Astrocyte (in vitro differentiated cells and primary cell): ENCODE data around the gene COL23A1.

Experiments
- EZH2 ChIP-seq: IDR thresholded peaks from 2 replicates; pipeline ENCODE4 v1.6.1; 2012; ENCODE audit warnings: mild to moderate bottlenecking, low read length, inconsistent platforms; ENCODE audit not compliant: insufficient read depth
- TF ChIP-seq, protein P1 (sequence below): IDR thresholded peaks from 2 replicates; pipeline ENCODE4 v1.5.1; 2011; ENCODE audit warnings: low read depth, mild to moderate bottlenecking, inconsistent platforms, low read length, moderate library complexity; ENCODE audit not compliant: insufficient read depth

DNA sequence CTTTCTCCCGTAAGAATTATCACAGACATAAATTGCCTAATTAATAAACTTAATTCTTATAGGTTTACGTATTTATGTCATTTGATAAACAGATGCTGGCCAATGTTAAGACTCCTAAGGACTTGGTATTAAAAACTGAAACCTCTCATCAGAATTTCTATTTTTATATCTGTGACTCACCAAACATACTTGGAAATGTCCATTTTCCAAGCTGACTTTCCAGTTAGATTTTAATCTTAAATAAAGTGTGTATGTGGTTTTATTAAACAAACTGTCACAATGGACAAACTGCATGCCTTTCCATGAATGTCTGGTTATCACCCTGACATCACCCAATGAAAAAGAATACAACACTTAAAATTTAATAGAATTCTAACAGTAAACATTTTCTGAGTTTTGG lies 12.6 kb upstream of the COL23A1 start:
- TF ChIP-seq, protein P1, sequence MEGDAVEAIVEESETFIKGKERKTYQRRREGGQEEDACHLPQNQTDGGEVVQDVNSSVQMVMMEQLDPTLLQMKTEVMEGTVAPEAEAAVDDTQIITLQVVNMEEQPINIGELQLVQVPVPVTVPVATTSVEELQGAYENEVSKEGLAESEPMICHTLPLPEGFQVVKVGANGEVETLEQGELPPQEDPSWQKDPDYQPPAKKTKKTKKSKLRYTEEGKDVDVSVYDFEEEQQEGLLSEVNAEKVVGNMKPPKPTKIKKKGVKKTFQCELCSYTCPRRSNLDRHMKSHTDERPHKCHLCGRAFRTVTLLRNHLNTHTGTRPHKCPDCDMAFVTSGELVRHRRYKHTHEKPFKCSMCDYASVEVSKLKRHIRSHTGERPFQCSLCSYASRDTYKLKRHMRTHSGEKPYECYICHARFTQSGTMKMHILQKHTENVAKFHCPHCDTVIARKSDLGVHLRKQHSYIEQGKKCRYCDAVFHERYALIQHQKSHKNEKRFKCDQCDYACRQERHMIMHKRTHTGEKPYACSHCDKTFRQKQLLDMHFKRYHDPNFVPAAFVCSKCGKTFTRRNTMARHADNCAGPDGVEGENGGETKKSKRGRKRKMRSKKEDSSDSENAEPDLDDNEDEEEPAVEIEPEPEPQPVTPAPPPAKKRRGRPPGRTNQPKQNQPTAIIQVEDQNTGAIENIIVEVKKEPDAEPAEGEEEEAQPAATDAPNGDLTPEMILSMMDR: no peak
- no peak for TF ChIP-seq EZH2
